Activated CD8-positive, alpha-beta memory T cell treated with anti-CD3 and anti-CD28 coated beads, Interleukin-2, amount 50 U/mL, for 1 hour (primary cell): ENCODE results near the gene DUSP7.

Experiments
- DNase-seq: peaks from one replicate; pipeline ENCODE4 v3.0.0-alpha.2; 2020; ENCODE audit errors: extremely low read depth

Gene DUSP7

GRCh38 chr3:52006017-52006819 lies 50.2 kb downstream of the DUSP7 start:
- DNase-seq, result no peak

- no peak for DNase-seq
Observed at GRCh38 chr3:52005571-52005986, 50.8 kb downstream of the DUSP7 start.

- DNase-seq, result no peak
Observed at GRCh38 chr3:52004906-52005395, 51.4 kb downstream of the DUSP7 start.

GRCh38 chr3:52004163-52004787 lies 52.1 kb downstream of the DUSP7 start:
- DNase-seq, result no peak

GRCh38 chr3:52002748-52003147 lies 53.6 kb downstream of the DUSP7 start:
- DNase-seq, result no peak

GRCh38 chr3:52001443-52001974 lies 54.9 kb downstream of the DUSP7 start:
- peak; percentile 74 for DNase-seq

- no peak for DNase-seq
Observed at GRCh38 chr3:51999846-52000245, 56.5 kb downstream of the DUSP7 start.
